Activated T-cell treated with anti-CD3 and anti-CD28 coated beads, Interleukin-2, amount 50 U/mL, for 72 hours (primary cell): ENCODE measurements around the gene DNAJB11. TPM values are rescaled to one million over a fixed set of nuclear protein-coding genes. Genes with fewer than 3 reads are reported as not detected.
"Not testable (repeated sequence)": the region's sequence is repeated elsewhere in the genome, so short reads cannot be mapped to it uniquely, and the experiment has no call there.

Experiments used
- ATAC-seq, 2 donors: fragments of 150-1000 bp; cut with Tn5 transposase; replicated peaks in 1 of 2; 2 replicates each; pipeline ENCODE4 v1.10.0; 2021; ENCODE audit warnings: moderate library complexity in 2 of 2, mild to moderate bottlenecking in 1 of 2
- DNase-seq, 2 donors: peaks; one replicate each; pipeline ENCODE4 v3.0.0; 2021 to 2022; ENCODE audit warnings: mixed read lengths in 1 of 2
- H3K27ac Mint-ChIP-seq: one replicate; pipeline ENCODE4 v1.8.0; 2022; ENCODE audit warnings: mild to moderate bottlenecking, moderate library complexity, mixed read lengths
- H3K27me3 Mint-ChIP-seq: one replicate; pipeline ENCODE4 v1.8.0; 2022; ENCODE audit warnings: low read depth, mixed read lengths
- H3K36me3 Mint-ChIP-seq, 2 donors: one replicate each; pipeline ENCODE4 v1.8.0; 2022; ENCODE audit warnings: mixed read lengths in 2 of 2, mild to moderate bottlenecking in 1 of 2; ENCODE audit not compliant: insufficient read depth in 2 of 2
- H3K4me1 Mint-ChIP-seq: one replicate; pipeline ENCODE4 v1.8.0; 2022; ENCODE audit warnings: low read depth, mixed read lengths
- H3K4me3 Mint-ChIP-seq, 2 donors: one replicate each; pipeline ENCODE4 v1.8.0; 2022; ENCODE audit warnings: mild to moderate bottlenecking in 2 of 2, mixed read lengths in 2 of 2, moderate library complexity in 2 of 2
- H3K9me3 Mint-ChIP-seq, 2 donors: one replicate each; pipeline ENCODE4 v1.8.0; 2022; ENCODE audit warnings: mixed read lengths in 2 of 2
- total RNA-seq, 2 donors: library from RNA; stranded (reverse); gene quantifications; one replicate each; pipeline ENCODE4 v1.2.3, GENCODE V29; 2022

DNAJB11 gene
- total RNA-seq, 2 donors from 2014 or later, result 29.7 to 34.2 TPM

- DNase-seq, H3K9me3 Mint-ChIP-seq, H3K36me3 Mint-ChIP-seq, H3K4me1 Mint-ChIP-seq, H3K4me3 Mint-ChIP-seq, ATAC-seq, H3K27ac Mint-ChIP-seq: not testable (repeated sequence)
- peaks cover 29% of the 10 kb centered on the region for H3K27me3 Mint-ChIP-seq
Observed at GRCh38 chr3:186634207-186634606, 63.7 kb downstream of the DNAJB11 start.

Other genes starting within 250 kb of the DNAJB11 start
- 1 to 10 TPM in 1 of 2 donors, under 1 TPM in 1; 0.42 to 1.0 TPM for gene DGKG, start 208.5 kb upstream of the DNAJB11 start, total RNA-seq
- gene CRYGS, start 26.3 kb upstream of the DNAJB11 start, total RNA-seq, result 1 to 10 TPM; 7.0 to 7.1 TPM
- 10 to 100 TPM; 13.6 to 16.2 TPM for gene TBCCD1, start 3.4 kb upstream of the DNAJB11 start, total RNA-seq
- gene AHSG, start 42.3 kb downstream of the DNAJB11 start, total RNA-seq, result under 1 TPM in 1 of 2 donors, not detected in 1; 0.14 TPM
- not detected for gene FETUB, start 69.7 kb downstream of the DNAJB11 start, total RNA-seq
- not detected for gene HRG, start 95.3 kb downstream of the DNAJB11 start, total RNA-seq
- not detected for gene KNG1, start 146.6 kb downstream of the DNAJB11 start, total RNA-seq
- 100 to 1,000 TPM; 353 to 492 TPM for gene EIF4A2, start 212.9 kb downstream of the DNAJB11 start, total RNA-seq
- gene RFC4, start 235.8 kb downstream of the DNAJB11 start, total RNA-seq, result 100 to 1,000 TPM; 112 to 141 TPM